Measurements from ENCODE around the gene UBE3C. TPM values are rescaled to one million over a fixed set of nuclear protein-coding genes. Genes with fewer than 3 reads are reported as not detected.
"Not testable (repeated sequence)": the region's sequence is repeated elsewhere in the genome, so short reads cannot be mapped to it uniquely, and the experiment has no call there.

The UBE3C gene
- polyA plus RNA-seq, 1 donor from 2014 or later: 39.0 TPM

DNA sequence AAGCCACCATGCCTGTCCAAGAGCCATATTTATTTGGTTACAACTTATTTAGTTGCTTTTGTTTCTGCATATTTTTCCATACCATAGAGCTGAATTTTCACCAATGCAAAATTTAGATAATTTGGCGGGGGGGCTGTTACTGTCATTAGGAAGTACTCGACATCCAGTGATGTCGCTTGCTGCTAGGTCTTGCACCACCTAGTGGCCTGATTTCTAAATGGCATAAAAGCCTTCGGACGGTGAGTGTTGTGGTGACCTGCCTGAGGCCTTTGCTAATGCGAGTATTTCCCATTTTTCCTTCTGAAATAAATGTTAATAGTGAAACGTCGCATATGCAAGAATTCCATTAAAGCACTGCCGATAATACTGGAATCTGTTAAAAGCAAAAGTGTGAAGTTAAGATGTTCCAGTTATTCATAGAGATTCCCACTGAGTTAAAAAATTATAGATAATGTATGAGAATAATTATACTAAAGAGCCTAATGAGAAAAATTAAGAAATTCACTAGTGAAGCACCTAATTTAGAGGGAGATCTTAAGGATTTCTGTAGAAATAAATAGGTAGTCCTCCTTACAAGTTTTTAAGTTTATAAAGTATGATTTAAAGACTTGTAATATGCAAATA, 112.0 kb downstream of the UBE3C start:
- Histone ChIP-seq H4K20me1 (ENCODE audit: insufficient read depth) (no peaks in the 10 kb centered on the region), H3K9me2 (ENCODE audit: insufficient read depth, low read length) (no peaks in the 10 kb centered on the region), H3K27ac (ENCODE audit: low read length) (no peak overlapping the region), H3K79me2 (replicated peaks; ENCODE audit: insufficient read depth, low read length) (no peaks in the 10 kb centered on the region), H3K9ac (ENCODE audit: low read length) (no peak overlapping the region), H3K27me3 (ENCODE audit: insufficient read depth, low read depth, low read length) (no peaks in the 10 kb centered on the region), H3K36me3 (ENCODE audit: insufficient read depth, low read length) (peaks cover 3% of the 10 kb centered on the region), H3K9me3 (ENCODE audit: low read length) (no peaks in the 10 kb centered on the region), H3F3A (ENCODE audit: insufficient read depth, low read length, poor library complexity, severe bottlenecking) (no peaks in the 10 kb centered on the region), H2AFZ (ENCODE audit: low read depth, low read length) (no peak overlapping the region), H3K4me2 (ENCODE audit: low read length) (no peak overlapping the region), H3K4me3 (ENCODE audit: low read length) (no peak overlapping the region)
- TF ChIP-seq CTCF (IDR thresholded peaks at IDR 0.05; ENCODE audit: poor library complexity, severe bottlenecking): peak; percentile 62
- TF ChIP-seq EP300 (conservative IDR thresholded peaks at IDR 0.05; ENCODE audit: poor library complexity, severe bottlenecking): no peak
- peak; percentile 39 for TF ChIP-seq SMC3 (conservative IDR thresholded peaks at IDR 0.05; ENCODE audit: poor library complexity)
- no peak for TF ChIP-seq TAF1 (IDR thresholded peaks at IDR 0.05; ENCODE audit: low read depth)
- TF ChIP-seq, protein P1, sequence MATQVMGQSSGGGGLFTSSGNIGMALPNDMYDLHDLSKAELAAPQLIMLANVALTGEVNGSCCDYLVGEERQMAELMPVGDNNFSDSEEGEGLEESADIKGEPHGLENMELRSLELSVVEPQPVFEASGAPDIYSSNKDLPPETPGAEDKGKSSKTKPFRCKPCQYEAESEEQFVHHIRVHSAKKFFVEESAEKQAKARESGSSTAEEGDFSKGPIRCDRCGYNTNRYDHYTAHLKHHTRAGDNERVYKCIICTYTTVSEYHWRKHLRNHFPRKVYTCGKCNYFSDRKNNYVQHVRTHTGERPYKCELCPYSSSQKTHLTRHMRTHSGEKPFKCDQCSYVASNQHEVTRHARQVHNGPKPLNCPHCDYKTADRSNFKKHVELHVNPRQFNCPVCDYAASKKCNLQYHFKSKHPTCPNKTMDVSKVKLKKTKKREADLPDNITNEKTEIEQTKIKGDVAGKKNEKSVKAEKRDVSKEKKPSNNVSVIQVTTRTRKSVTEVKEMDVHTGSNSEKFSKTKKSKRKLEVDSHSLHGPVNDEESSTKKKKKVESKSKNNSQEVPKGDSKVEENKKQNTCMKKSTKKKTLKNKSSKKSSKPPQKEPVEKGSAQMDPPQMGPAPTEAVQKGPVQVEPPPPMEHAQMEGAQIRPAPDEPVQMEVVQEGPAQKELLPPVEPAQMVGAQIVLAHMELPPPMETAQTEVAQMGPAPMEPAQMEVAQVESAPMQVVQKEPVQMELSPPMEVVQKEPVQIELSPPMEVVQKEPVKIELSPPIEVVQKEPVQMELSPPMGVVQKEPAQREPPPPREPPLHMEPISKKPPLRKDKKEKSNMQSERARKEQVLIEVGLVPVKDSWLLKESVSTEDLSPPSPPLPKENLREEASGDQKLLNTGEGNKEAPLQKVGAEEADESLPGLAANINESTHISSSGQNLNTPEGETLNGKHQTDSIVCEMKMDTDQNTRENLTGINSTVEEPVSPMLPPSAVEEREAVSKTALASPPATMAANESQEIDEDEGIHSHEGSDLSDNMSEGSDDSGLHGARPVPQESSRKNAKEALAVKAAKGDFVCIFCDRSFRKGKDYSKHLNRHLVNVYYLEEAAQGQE (IDR thresholded peaks at IDR 0.05; ENCODE audit: borderline replicate concordance): no peak
- no peak for TF ChIP-seq POLR2AphosphoS5 (IDR thresholded peaks at IDR 0.05)
- TF ChIP-seq RAD21 (conservative IDR thresholded peaks at IDR 0.05): no peak

DNA sequence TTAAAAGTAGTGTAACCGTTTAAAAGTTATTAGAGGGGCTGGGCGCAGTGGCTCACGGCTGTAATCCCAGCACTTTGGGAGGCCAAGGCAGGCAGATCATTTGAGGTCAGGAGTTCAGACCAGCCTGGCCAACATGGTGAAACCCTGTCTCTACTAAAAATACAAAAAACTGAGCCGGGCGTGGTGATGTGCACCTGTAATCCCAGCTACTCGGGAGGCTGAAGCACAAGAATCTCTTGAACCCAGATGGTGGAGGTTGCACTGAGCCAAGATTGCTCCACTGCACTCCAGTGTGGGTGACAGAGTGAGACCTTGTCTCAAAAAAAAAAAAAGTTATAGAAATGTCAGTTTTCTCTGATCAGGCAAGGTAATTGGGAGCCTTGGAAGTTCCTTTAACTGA, 113.1 kb downstream of the UBE3C start:
- H3K79me2 ChIP-seq (replicated peaks; ENCODE audit: insufficient read depth, low read length); H3K9me3 ChIP-seq (ENCODE audit: low read length); H3F3A ChIP-seq (ENCODE audit: insufficient read depth, low read length, poor library complexity, severe bottlenecking); H3K4me3 ChIP-seq (ENCODE audit: low read length); H3K9ac ChIP-seq (ENCODE audit: low read length); H3K4me2 ChIP-seq (ENCODE audit: low read length); H3K36me3 ChIP-seq (ENCODE audit: insufficient read depth, low read length); H3K9me2 ChIP-seq (ENCODE audit: insufficient read depth, low read length); H3K27ac ChIP-seq (ENCODE audit: low read length); H2AFZ ChIP-seq (ENCODE audit: low read depth, low read length); H4K20me1 ChIP-seq (ENCODE audit: insufficient read depth); H3K27me3 ChIP-seq (ENCODE audit: insufficient read depth, low read depth, low read length): not testable (repeated sequence)

GRCh38 chr7:157253850-157254249, 115.1 kb downstream of the UBE3C start:
- Histone ChIP-seq H4K20me1 (ENCODE audit: insufficient read depth) (no peaks in the 10 kb centered on the region), H3K4me3 (ENCODE audit: low read length) (no peak overlapping the region), H3K9ac (ENCODE audit: low read length) (no peak overlapping the region), H3K27me3 (ENCODE audit: insufficient read depth, low read depth, low read length) (no peaks in the 10 kb centered on the region), H3K9me2 (ENCODE audit: insufficient read depth, low read length) (no peaks in the 10 kb centered on the region), H3K36me3 (ENCODE audit: insufficient read depth, low read length) (peaks cover 5% of the 10 kb centered on the region), H3K27ac (ENCODE audit: low read length) (no peak overlapping the region), H3K79me2 (replicated peaks; ENCODE audit: insufficient read depth, low read length) (no peaks in the 10 kb centered on the region), H2AFZ (ENCODE audit: low read depth, low read length) (no peak overlapping the region), H3K9me3 (ENCODE audit: low read length) (no peaks in the 10 kb centered on the region), H3K4me2 (ENCODE audit: low read length) (no peak overlapping the region), H3F3A (ENCODE audit: insufficient read depth, low read length, poor library complexity, severe bottlenecking) (no peaks in the 10 kb centered on the region)
- TF ChIP-seq EP300 (conservative IDR thresholded peaks at IDR 0.05; ENCODE audit: poor library complexity, severe bottlenecking): no peak
- TF ChIP-seq RAD21 (conservative IDR thresholded peaks at IDR 0.05): no peak
- TF ChIP-seq CTCF (IDR thresholded peaks at IDR 0.05; ENCODE audit: poor library complexity, severe bottlenecking): no peak
- TF ChIP-seq SMC3 (conservative IDR thresholded peaks at IDR 0.05; ENCODE audit: poor library complexity): no peak
- TF ChIP-seq MXI1 (conservative IDR thresholded peaks at IDR 0.05; ENCODE audit: poor library complexity, severe bottlenecking): no peak
- no peak for TF ChIP-seq TAF1 (IDR thresholded peaks at IDR 0.05; ENCODE audit: low read depth)
- TF ChIP-seq EZH2 (IDR thresholded peaks at IDR 0.05; ENCODE audit: borderline replicate concordance, insufficient read depth, low read length, poor library complexity, severe bottlenecking): no peak
- TF ChIP-seq POLR2AphosphoS5 (IDR thresholded peaks at IDR 0.05): no peak
- TF ChIP-seq, protein P1 (IDR thresholded peaks at IDR 0.05; ENCODE audit: borderline replicate concordance): no peak

All from neural cell (in vitro differentiated cells).